Measurements from ENCODE around the gene FAM98B. TPM values are rescaled to one million over a fixed set of nuclear protein-coding genes. Genes with fewer than 3 reads are reported as not detected.

FAM98B gene
- total and polyA plus RNA-seq, 2 donors, result 13.4 to 39.4 TPM

DNA sequence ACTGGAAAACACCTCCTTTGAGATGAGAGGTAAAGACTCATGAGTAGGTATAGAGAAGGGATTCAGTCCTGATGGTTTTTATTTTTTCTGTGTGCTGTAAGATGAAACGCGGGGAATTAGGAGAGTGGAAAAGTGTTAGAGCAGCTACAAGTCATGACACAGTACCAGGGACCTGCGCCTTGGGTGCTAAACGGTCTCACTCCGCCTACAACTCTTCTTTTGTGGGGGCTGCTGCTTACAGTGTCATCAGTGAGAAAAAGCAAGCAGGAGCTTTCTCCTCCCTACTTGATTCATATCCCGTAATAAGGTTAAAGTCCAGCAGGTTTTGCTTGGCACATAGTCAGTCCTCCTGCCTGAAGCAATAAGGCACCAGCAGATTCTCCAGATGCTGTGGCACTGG, 71.6 kb downstream of the FAM98B start:
- H3K4me1 ChIP-seq (ENCODE audit: insufficient read depth), result no peaks in the 10 kb centered on the region
- no peaks in the 10 kb centered on the region for H3K36me3 ChIP-seq (ENCODE audit: insufficient read depth)
- DNase-seq (ENCODE audit: extremely low spot score), result no peak
- H3K27ac ChIP-seq (ENCODE audit: low read depth), result no peak overlapping the region
- no peak overlapping the region for H3K4me3 ChIP-seq (ENCODE audit: low read depth, low read length)
- 89% methylated on average over 6 of the region's 6 CpGs for WGBS

GRCh38 chr15:38526158-38526557, 72.2 kb downstream of the FAM98B start:
- Histone ChIP-seq H3K4me3 (ENCODE audit: low read depth, low read length) (no peak overlapping the region), H3K4me1 (ENCODE audit: insufficient read depth) (no peaks in the 10 kb centered on the region), H3K27ac (ENCODE audit: low read depth) (no peak overlapping the region), H3K36me3 (ENCODE audit: insufficient read depth) (no peaks in the 10 kb centered on the region)
- no peak for DNase-seq (ENCODE audit: extremely low spot score)
- 92% methylated on average over 2 of the region's 2 CpGs for WGBS

DNA sequence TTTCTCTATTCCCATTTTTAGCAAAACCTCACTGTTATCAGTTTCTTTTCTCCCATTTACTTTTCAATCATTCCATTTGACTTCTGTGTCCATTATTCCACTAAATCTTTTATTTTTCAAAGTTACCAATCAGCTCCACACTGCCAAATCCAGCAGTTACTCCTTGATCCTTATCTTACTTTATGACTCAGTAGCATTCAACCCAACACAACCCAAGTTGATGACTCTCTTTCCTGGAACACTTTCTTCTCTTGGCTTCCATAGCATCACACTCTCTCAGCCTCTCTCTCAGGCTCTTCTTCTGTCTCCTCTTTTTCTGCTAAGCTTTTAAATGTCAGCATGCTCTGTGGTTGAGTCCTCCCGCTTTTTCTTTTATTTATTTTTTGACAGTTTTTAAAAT, 74.4 kb downstream of the FAM98B start:
- DNase-seq (ENCODE audit: extremely low spot score), result no peak
- H3K4me3 ChIP-seq (ENCODE audit: low read depth, low read length), result no peak overlapping the region
- WGBS, result 95% methylated on average over 1 of the region's 1 CpG
- H3K27ac ChIP-seq (ENCODE audit: low read depth), result no peak overlapping the region
- H3K36me3 ChIP-seq (ENCODE audit: insufficient read depth), result no peaks in the 10 kb centered on the region
- no peaks in the 10 kb centered on the region for H3K4me1 ChIP-seq (ENCODE audit: insufficient read depth)

DNA sequence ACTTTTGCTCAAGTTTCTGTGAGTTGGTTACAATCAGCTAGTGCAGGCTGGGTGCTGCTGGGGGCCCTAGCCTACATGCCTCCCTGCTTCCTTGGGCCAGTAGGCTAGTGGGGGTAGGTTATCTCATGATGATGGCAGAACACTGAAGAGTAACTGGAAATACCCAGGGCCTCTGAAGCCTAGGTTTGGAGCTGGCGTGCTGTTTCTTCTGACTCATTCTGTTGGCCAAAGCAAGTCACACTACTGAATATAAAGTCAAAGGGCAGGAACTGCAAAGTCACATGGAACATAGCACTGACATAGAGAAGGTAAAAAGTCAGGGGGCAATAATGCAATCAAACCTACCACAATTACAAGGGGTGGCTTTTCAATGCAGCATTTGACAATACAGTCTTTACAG, 76.2 kb downstream of the FAM98B start:
- no peak for DNase-seq (ENCODE audit: extremely low spot score)
- Histone ChIP-seq H3K36me3 (ENCODE audit: insufficient read depth) (no peaks in the 10 kb centered on the region), H3K27ac (ENCODE audit: low read depth) (no peak overlapping the region), H3K4me3 (ENCODE audit: low read depth, low read length) (no peak overlapping the region), H3K4me1 (ENCODE audit: insufficient read depth) (no peaks in the 10 kb centered on the region)
- WGBS, result 91% methylated on average over 1 of the region's 1 CpG

GRCh38 chr15:38531509-38531908, 77.6 kb downstream of the FAM98B start:
- Histone ChIP-seq H3K27ac (ENCODE audit: low read depth) (no peak overlapping the region), H3K36me3 (ENCODE audit: insufficient read depth) (no peaks in the 10 kb centered on the region), H3K4me1 (ENCODE audit: insufficient read depth) (no peaks in the 10 kb centered on the region), H3K4me3 (ENCODE audit: low read depth, low read length) (no peak overlapping the region)
- 74% methylated on average over 4 of the region's 4 CpGs for WGBS
- no peak for DNase-seq (ENCODE audit: extremely low spot score)

DNA sequence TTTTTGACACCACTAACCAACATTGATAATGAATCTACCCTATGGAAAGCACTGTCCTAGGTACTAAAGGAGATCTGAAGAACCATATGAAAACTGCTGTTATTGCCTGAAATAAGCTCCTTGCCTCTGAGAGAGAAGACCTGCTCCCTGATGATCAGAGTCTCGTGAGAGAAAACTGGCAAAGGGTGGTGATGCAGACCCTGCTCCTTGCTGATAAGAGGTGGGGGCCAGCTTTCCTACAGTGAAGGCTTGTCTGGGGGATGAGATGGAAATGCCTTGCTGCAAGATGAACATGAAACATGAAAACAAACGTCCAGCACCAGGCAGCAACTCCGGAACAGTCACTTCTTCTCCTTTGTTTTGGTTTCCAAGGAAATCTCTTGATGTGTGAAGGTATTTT, 78.8 kb downstream of the FAM98B start:
- Histone ChIP-seq H3K27ac (ENCODE audit: low read depth) (no peak overlapping the region), H3K4me3 (ENCODE audit: low read depth, low read length) (no peak overlapping the region), H3K36me3 (ENCODE audit: insufficient read depth) (no peaks in the 10 kb centered on the region), H3K4me1 (ENCODE audit: insufficient read depth) (no peaks in the 10 kb centered on the region)
- WGBS, result 77% methylated on average over 3 of the region's 3 CpGs
- DNase-seq (ENCODE audit: extremely low spot score), result no peak

DNA sequence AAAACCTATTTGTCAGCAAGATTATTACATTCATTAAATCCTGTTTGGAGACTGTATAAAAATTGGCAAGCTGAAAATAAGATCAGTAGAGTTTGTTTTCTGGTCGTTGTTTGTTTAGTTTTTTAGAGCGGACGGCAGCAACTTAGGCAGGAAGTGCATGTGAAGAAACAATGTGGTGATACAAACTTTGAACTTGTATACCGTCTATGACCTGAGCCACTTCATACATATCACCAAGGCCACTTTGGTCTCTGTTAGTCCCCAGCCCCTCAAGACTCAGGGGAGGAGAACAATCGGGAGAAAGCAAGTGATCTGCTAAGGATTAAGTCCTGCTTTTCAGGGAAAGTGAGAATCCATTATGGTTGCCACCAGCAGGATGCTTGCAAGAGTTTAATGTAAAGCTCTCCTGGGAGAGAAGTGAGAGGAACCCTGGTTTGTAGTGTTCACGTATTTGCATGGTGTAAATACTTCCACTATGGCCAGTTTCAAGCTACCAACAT, 79.5 kb downstream of the FAM98B start:
- Histone ChIP-seq H3K36me3 (ENCODE audit: insufficient read depth) (no peaks in the 10 kb centered on the region), H3K4me3 (ENCODE audit: low read depth, low read length) (no peak overlapping the region), H3K4me1 (ENCODE audit: insufficient read depth) (no peaks in the 10 kb centered on the region), H3K27ac (ENCODE audit: low read depth) (no peak overlapping the region)
- 72% methylated on average over 6 of the region's 6 CpGs for WGBS
- DNase-seq (ENCODE audit: extremely low spot score), result no peak

DNA sequence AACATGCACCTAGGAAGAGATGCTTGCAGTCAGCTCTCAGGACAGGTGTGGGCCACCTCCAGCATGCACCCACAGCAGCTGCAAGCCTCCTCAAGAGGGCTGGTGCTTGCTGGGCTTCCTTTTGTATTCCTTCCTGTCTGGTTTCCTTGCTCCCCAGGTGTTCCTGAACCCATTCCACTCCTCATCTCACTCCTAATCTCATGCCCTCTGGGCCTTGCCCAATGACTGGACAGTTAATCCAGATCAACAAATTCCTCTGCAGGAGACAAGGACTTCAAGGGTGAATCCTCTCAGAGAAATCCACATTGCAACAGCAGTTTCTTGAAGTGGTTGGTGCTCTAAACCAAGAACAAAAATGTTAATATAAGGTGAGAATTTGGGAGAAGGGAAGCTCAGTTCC, 80.0 kb downstream of the FAM98B start:
- Histone ChIP-seq H3K36me3 (ENCODE audit: insufficient read depth) (no peaks in the 10 kb centered on the region), H3K4me3 (ENCODE audit: low read depth, low read length) (no peak overlapping the region), H3K4me1 (ENCODE audit: insufficient read depth) (no peaks in the 10 kb centered on the region), H3K27ac (ENCODE audit: low read depth) (no peak overlapping the region)
- DNase-seq (ENCODE audit: extremely low spot score), result no peak

DNA sequence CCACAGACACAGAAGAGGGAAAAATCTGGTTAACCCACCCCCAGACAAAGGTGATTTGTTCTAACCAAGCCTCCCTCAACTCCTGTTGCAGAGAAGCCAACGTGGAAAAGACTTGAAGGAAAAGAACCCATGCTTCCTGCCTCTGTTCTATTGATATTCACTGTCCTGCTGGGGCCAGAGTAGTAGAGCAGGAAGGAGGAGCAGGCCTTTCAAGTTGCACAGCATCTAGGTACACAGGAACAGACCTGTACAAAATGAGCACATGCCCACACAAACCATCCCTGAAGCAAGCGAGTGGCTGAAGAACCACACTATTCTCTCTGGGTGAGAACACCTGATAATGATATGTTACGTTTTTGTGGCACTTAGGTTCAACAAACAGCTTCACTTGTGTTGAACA, 80.8 kb downstream of the FAM98B start:
- WGBS, result 87% methylated on average over 3 of the region's 3 CpGs
- no peak for DNase-seq (ENCODE audit: extremely low spot score)

GRCh38 chr15:38535491-38536200, 81.7 kb downstream of the FAM98B start:
- 70% methylated on average over 8 of the region's 8 CpGs for WGBS
- DNase-seq (ENCODE audit: extremely low spot score), result no peak
- H3K27ac ChIP-seq (ENCODE audit: low read depth), result no peak overlapping the region

More for the DNA sequence above, 80.8 kb downstream of the FAM98B start:
- no peaks in the 10 kb centered on the region for H3K4me1 ChIP-seq (ENCODE audit: insufficient read depth)
- H3K27ac ChIP-seq (ENCODE audit: low read depth), result no peak overlapping the region
- no peaks in the 10 kb centered on the region for H3K36me3 ChIP-seq (ENCODE audit: insufficient read depth)
- H3K4me3 ChIP-seq (ENCODE audit: low read depth, low read length), result no peak overlapping the region

GRCh38 chr15:38536201-38536676, 82.3 kb downstream of the FAM98B start:
- Histone ChIP-seq H3K4me3 (ENCODE audit: low read depth, low read length) (no peak overlapping the region), H3K36me3 (ENCODE audit: insufficient read depth) (no peaks in the 10 kb centered on the region), H3K4me1 (ENCODE audit: insufficient read depth) (no peaks in the 10 kb centered on the region), H3K27ac (ENCODE audit: low read depth) (no peak overlapping the region)
- 30% methylated on average over 3 of the region's 3 CpGs for WGBS
- no peak for DNase-seq (ENCODE audit: extremely low spot score)

More at GRCh38 chr15:38535491-38536200, 81.7 kb downstream of the FAM98B start:
- Histone ChIP-seq H3K4me3 (ENCODE audit: low read depth, low read length) (no peak overlapping the region), H3K36me3 (ENCODE audit: insufficient read depth) (no peaks in the 10 kb centered on the region), H3K4me1 (ENCODE audit: insufficient read depth) (no peaks in the 10 kb centered on the region)

Other genes with a start within 250 kb of the FAM98B start
- gene SPRED1, start 201.3 kb upstream of the FAM98B start, total RNA-seq, result 94.4 TPM
- 8.2 TPM for gene SPRED1, start 201.3 kb upstream of the FAM98B start, polyA plus RNA-seq
- 0.74 TPM for gene RASGRP1, start 110.7 kb downstream of the FAM98B start, total RNA-seq
- 0.18 TPM for gene RASGRP1, start 110.7 kb downstream of the FAM98B start, polyA plus RNA-seq

Measured in urinary bladder (tissue), 4 donors.